Neural crest cell (in vitro differentiated cells): ENCODE data around the gene SLC44A4. TPM values are rescaled to one million over a fixed set of nuclear protein-coding genes. Genes with fewer than 3 reads are reported as not detected.

ENCODE experiments used
- DNase-seq: peaks from one replicate; pipeline ENCODE4 v3.0.0; 2021; ENCODE audit warnings: low read depth, mixed read lengths, low spot score
- H3K27ac Mint-ChIP-seq: one replicate; pipeline ENCODE4 v1.8.0; 2021; ENCODE audit warnings: mild to moderate bottlenecking, mixed read lengths; ENCODE audit not compliant: unreplicated experiment
- H3K27me3 Mint-ChIP-seq: 2 replicates; pipeline ENCODE4 v1.8.0; 2021; ENCODE audit warnings: low read depth, mild to moderate bottlenecking, mixed read lengths
- H3K36me3 Mint-ChIP-seq: 2 replicates; pipeline ENCODE4 v1.8.0; 2021; ENCODE audit warnings: low read depth, mild to moderate bottlenecking, mixed read lengths
- H3K4me1 Mint-ChIP-seq: 2 replicates; pipeline ENCODE4 v1.8.0; 2021; ENCODE audit warnings: mixed read lengths
- H3K4me3 Mint-ChIP-seq: one replicate; pipeline ENCODE4 v1.8.0; 2021; ENCODE audit warnings: mild to moderate bottlenecking, mixed read lengths
- H3K9me3 Mint-ChIP-seq: 2 replicates; pipeline ENCODE4 v1.8.0; 2021; ENCODE audit warnings: mixed read lengths
- total RNA-seq: library from RNA; stranded (reverse); gene quantifications from 2 replicates; pipeline ENCODE4 v1.2.1, GENCODE V29; 2021
- TF ChIP-seq, protein P1 (sequence below): fragments of 200-600 bp; sonication (generic); conservative IDR thresholded peaks from 2 replicates; pipeline ENCODE4 v1.5.0; 2021; ENCODE audit warnings: antibody characterized with exemption, mild to moderate bottlenecking

Gene SLC44A4
- total RNA-seq, 1 donor from 2014 or later, result 0.84 TPM

DNA sequence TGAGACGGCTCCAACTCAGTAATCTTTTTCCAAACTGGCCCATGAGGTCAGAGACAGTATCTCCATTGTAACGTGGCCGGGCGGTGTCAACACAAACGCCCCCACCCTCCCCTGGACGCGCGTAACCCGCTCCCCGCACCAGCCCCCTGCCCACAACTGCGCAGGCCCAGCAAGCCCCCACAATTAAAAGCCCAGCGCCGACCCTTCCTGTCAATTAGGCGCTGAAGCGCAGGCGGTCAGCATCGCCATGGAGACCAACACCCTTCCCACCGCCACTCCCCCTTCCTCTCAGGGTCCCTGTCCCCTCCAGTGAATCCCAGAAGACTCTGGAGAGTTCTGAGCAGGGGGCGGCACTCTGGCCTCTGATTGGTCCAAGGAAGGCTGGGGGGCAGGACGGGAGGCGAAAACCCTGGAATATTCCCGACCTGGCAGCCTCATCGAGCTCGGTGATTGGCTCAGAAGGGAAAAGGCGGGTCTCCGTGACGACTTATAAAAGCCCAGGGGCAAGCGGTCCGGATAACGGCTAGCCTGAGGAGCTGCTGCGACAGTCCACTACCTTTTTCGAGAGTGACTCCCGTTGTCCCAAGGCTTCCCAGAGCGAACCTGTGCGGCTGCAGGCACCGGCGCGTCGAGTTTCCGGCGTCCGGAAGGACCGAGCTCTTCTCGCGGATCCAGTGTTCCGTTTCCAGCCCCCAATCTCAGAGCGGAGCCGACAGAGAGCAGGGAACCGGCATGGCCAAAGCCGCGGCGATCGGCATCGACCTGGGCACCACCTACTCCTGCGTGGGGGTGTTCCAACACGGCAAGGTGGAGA lies 63.6 kb downstream of the SLC44A4 start, which contains the start of the genes HSPA1A and HSPA1L:
TSS of gene HSPA1A (plus strand) at position 519 of the 814 bp plus-strand sequence. CDS start at position 733, 214 bp downstream.
TSS of gene HSPA1L (minus strand) at position 259 of the 814 bp plus-strand sequence. CDS start 3,311 bp downstream, outside the sequence.
- Mint-ChIP-seq H3K36me3 (peaks cover 15% of the 10 kb centered on the region), H3K27me3 (no peaks in the 10 kb centered on the region), H3K27ac (peak within 1 kb of the TSS; percentile 98), H3K4me3 (peak within 1 kb of the TSS; percentile 92), H3K4me1 (peaks cover 35% of the 10 kb centered on the region), H3K9me3 (no peaks in the 10 kb centered on the region)
- TF ChIP-seq, protein P1, sequence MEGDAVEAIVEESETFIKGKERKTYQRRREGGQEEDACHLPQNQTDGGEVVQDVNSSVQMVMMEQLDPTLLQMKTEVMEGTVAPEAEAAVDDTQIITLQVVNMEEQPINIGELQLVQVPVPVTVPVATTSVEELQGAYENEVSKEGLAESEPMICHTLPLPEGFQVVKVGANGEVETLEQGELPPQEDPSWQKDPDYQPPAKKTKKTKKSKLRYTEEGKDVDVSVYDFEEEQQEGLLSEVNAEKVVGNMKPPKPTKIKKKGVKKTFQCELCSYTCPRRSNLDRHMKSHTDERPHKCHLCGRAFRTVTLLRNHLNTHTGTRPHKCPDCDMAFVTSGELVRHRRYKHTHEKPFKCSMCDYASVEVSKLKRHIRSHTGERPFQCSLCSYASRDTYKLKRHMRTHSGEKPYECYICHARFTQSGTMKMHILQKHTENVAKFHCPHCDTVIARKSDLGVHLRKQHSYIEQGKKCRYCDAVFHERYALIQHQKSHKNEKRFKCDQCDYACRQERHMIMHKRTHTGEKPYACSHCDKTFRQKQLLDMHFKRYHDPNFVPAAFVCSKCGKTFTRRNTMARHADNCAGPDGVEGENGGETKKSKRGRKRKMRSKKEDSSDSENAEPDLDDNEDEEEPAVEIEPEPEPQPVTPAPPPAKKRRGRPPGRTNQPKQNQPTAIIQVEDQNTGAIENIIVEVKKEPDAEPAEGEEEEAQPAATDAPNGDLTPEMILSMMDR, result no peak
- DNase-seq, result peak; percentile 84

DNA sequence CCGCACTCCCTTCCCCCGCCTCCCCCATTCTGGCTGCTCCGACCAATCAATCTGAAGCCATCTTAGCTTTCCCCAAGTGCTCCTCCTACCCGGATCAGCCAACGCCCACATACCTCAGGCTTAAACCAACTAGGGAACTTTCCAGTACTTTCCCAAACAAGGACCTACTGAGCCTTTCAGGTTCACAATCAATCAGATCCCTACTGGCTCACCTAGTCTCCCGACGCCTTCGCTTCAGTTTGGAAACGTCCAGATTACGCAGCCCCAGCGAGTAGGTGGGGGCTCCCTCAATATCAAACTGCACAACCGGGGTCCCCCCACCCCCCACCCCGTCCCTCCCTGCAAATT lies 64.1 kb downstream of the SLC44A4 start:
- TF ChIP-seq, protein P1, result no peak
- H3K36me3 Mint-ChIP-seq, result peaks cover 15% of the 10 kb centered on the region
- peaks cover 35% of the 10 kb centered on the region for H3K4me1 Mint-ChIP-seq
- peak; percentile 69 for DNase-seq
- peak overlapping the region; percentile 92 for H3K4me3 Mint-ChIP-seq
- no peaks in the 10 kb centered on the region for H3K27me3 Mint-ChIP-seq
- H3K9me3 Mint-ChIP-seq, result no peaks in the 10 kb centered on the region
- peak overlapping the region; percentile 98 for H3K27ac Mint-ChIP-seq

DNA sequence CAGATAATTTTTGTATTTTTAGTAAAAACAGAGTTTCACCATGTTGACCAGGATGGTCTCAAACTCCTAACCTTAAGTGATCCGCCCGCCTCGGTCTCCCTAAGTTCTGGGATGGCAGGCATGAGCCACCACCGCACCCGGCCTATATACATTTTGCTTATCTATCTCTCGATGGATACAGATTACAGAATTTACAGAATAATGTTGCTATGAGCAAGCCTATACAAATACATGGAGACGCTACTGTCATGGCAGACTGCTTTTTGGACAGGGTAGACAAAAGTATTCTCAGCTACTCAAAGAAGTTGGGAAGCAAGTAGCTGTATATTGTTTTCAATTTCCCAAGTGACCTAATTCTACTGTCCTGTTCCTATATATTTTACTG lies 65.3 kb downstream of the SLC44A4 start:
- H3K27me3 Mint-ChIP-seq, result no peaks in the 10 kb centered on the region
- H3K9me3 Mint-ChIP-seq, result no peaks in the 10 kb centered on the region
- TF ChIP-seq, protein P1, result no peak
- peak overlapping the region; percentile 64 for H3K4me3 Mint-ChIP-seq
- H3K4me1 Mint-ChIP-seq, result peaks cover 31% of the 10 kb centered on the region
- H3K27ac Mint-ChIP-seq, result peak overlapping the region; percentile 93
- DNase-seq, result no peak
- peaks cover 12% of the 10 kb centered on the region for H3K36me3 Mint-ChIP-seq

Other genes with a start within 250 kb of the SLC44A4 start
- 439 and 459 TPM in 2 replicates for gene BAG6, start 226.3 kb downstream of the SLC44A4 start, total RNA-seq
- gene APOM, start 223.1 kb downstream of the SLC44A4 start, total RNA-seq, result 3.8 and 4.2 TPM in 2 replicates
- gene C6orf47, start 218.2 kb downstream of the SLC44A4 start, total RNA-seq, result 23.5 TPM in 2 replicates
- 16.8 and 17.6 TPM in 2 replicates for gene GPANK1, start 214.0 kb downstream of the SLC44A4 start, total RNA-seq
- gene CSNK2B, start 212.9 kb downstream of the SLC44A4 start, total RNA-seq, result 185 and 188 TPM in 2 replicates
- 24.0 and 24.2 TPM in 2 replicates for gene LY6G5B, start 209.0 kb downstream of the SLC44A4 start, total RNA-seq
- 9.1 and 11.0 TPM in 2 replicates for gene LY6G5C, start 197.9 kb downstream of the SLC44A4 start, total RNA-seq
- 70.9 and 73.6 TPM in 2 replicates for gene ABHD16A, start 175.7 kb downstream of the SLC44A4 start, total RNA-seq
- gene LY6G6F, start 172.1 kb downstream of the SLC44A4 start, total RNA-seq, result not detected in 2 replicates
- not detected in 2 replicates for gene LY6G6D, start 163.6 kb downstream of the SLC44A4 start, total RNA-seq
- gene LY6G6C, start 157.3 kb downstream of the SLC44A4 start, total RNA-seq, result 1.2 TPM in 2 replicates
- gene MPIG6B, start 155.6 kb downstream of the SLC44A4 start, total RNA-seq, result not detected in 2 replicates
- 186 and 194 TPM in 2 replicates for gene DDAH2, start 149.7 kb downstream of the SLC44A4 start, total RNA-seq
- gene CLIC1, start 142.5 kb downstream of the SLC44A4 start, total RNA-seq, result 305 and 313 TPM in 2 replicates
- 79.5 and 86.2 TPM in 2 replicates for gene MSH5, start 139.0 kb downstream of the SLC44A4 start, total RNA-seq
- 21.3 and 25.1 TPM in 2 replicates for gene SAPCD1, start 116.3 kb downstream of the SLC44A4 start, total RNA-seq
- 2.0 and 2.7 TPM in 2 replicates for gene VWA7, start 101.7 kb downstream of the SLC44A4 start, total RNA-seq
- 162 and 163 TPM in 2 replicates for gene VARS1, start 83.2 kb downstream of the SLC44A4 start, total RNA-seq
- gene LSM2, start 72.0 kb downstream of the SLC44A4 start, total RNA-seq, result 122 and 135 TPM in 2 replicates
- gene HSPA1L, start 63.7 kb downstream of the SLC44A4 start, total RNA-seq, result 1.5 and 1.8 TPM in 2 replicates
- 70.3 and 72.3 TPM in 2 replicates for gene HSPA1A, start 63.5 kb downstream of the SLC44A4 start, total RNA-seq
- 78.5 and 82.5 TPM in 2 replicates for gene HSPA1B, start 51.3 kb downstream of the SLC44A4 start, total RNA-seq
- gene NEU1, start 16.2 kb downstream of the SLC44A4 start, total RNA-seq, result 46.3 and 49.9 TPM in 2 replicates
- 202 and 205 TPM in 2 replicates for gene EHMT2, start 18.7 kb upstream of the SLC44A4 start, total RNA-seq
- 60.8 and 61.1 TPM in 2 replicates for gene ZBTB12, start 23.1 kb upstream of the SLC44A4 start, total RNA-seq
- 0.35 and 1.2 TPM in 2 replicates for gene C2, start 48.7 kb upstream of the SLC44A4 start, total RNA-seq
- gene CFB, start 67.1 kb upstream of the SLC44A4 start, total RNA-seq, result not detected in 2 replicates
- gene NELFE, start 80.0 kb upstream of the SLC44A4 start, total RNA-seq, result 86.1 and 88.4 TPM in 2 replicates
- gene SKIC2, start 80.2 kb upstream of the SLC44A4 start, total RNA-seq, result 77.9 and 88.7 TPM in 2 replicates
- gene DXO, start 93.1 kb upstream of the SLC44A4 start, total RNA-seq, result 23.8 and 26.6 TPM in 2 replicates
- 5.6 and 10.1 TPM in 2 replicates for gene C4A, start 103.1 kb upstream of the SLC44A4 start, total RNA-seq
- 5.3 and 6.7 TPM in 2 replicates for gene C4B, start 135.8 kb upstream of the SLC44A4 start, total RNA-seq
- 0.23 TPM in 2 replicates for gene CYP21A2, start 159.4 kb upstream of the SLC44A4 start, total RNA-seq
- gene TNXB, start 230.3 kb upstream of the SLC44A4 start, total RNA-seq, result 4.6 and 6.6 TPM in 2 replicates
- gene ATF6B, start 249.2 kb upstream of the SLC44A4 start, total RNA-seq, result 83.6 and 87.1 TPM in 2 replicates